ENCODE data around the gene CD58.
"Not testable (repeated sequence)": the region's sequence is repeated elsewhere in the genome, so short reads cannot be mapped to it uniquely, and the experiment has no call there.

Gene CD58

GRCh38 chr1:116570358-116571214 lies at the start of gene CD58:
TSS of gene CD58 (minus strand) at chr1:116571026. CDS start at chr1:116570972, 54 bp downstream.
- DNase-seq (ENCODE audit: low read depth): peak; percentile 23

GRCh38 chr1:116620392-116620791 lies 49.6 kb upstream of the CD58 start:
- DNase-seq (ENCODE audit: low read depth): not testable (repeated sequence)

- DNase-seq (ENCODE audit: low read depth): not testable (repeated sequence)
Measured at GRCh38 chr1:116619106-116619505, 48.3 kb upstream of the CD58 start.

- not testable (repeated sequence) for DNase-seq (ENCODE audit: low read depth)
Measured at GRCh38 chr1:116617808-116618207, 47.0 kb upstream of the CD58 start.

- not testable (repeated sequence) for DNase-seq (ENCODE audit: low read depth)
Measured at GRCh38 chr1:116613825-116614224, 43.0 kb upstream of the CD58 start.

- not testable (repeated sequence) for DNase-seq (ENCODE audit: low read depth)
Measured at GRCh38 chr1:116609801-116610371, 39.1 kb upstream of the CD58 start.

GRCh38 chr1:116608841-116609240 lies 38.0 kb upstream of the CD58 start:
- not testable (repeated sequence) for DNase-seq (ENCODE audit: low read depth)

- not testable (repeated sequence) for DNase-seq (ENCODE audit: low read depth)
Measured at GRCh38 chr1:116608151-116608550, 37.3 kb upstream of the CD58 start.

- DNase-seq (ENCODE audit: low read depth): not testable (repeated sequence)
Measured at GRCh38 chr1:116607463-116607862, 36.6 kb upstream of the CD58 start.

- not testable (repeated sequence) for DNase-seq (ENCODE audit: low read depth)
Measured at GRCh38 chr1:116606067-116606466, 35.2 kb upstream of the CD58 start.

GRCh38 chr1:116605315-116605714 lies 34.5 kb upstream of the CD58 start:
- DNase-seq (ENCODE audit: low read depth): no peak

- not testable (repeated sequence) for DNase-seq (ENCODE audit: low read depth)
Measured at GRCh38 chr1:116604408-116604807, 33.6 kb upstream of the CD58 start.

- not testable (repeated sequence) for DNase-seq (ENCODE audit: low read depth)
Measured at GRCh38 chr1:116603646-116604045, 32.8 kb upstream of the CD58 start.

- DNase-seq (ENCODE audit: low read depth): not testable (repeated sequence)
Measured at GRCh38 chr1:116599369-116599768, 28.5 kb upstream of the CD58 start.

GRCh38 chr1:116598420-116599036 lies 27.7 kb upstream of the CD58 start:
- not testable (repeated sequence) for DNase-seq (ENCODE audit: low read depth)

- DNase-seq (ENCODE audit: low read depth): not testable (repeated sequence)
Measured at GRCh38 chr1:116597388-116597787, 26.6 kb upstream of the CD58 start.

GRCh38 chr1:116596742-116597307 lies 26.0 kb upstream of the CD58 start:
- not testable (repeated sequence) for DNase-seq (ENCODE audit: low read depth)

GRCh38 chr1:116595946-116596741 lies 25.3 kb upstream of the CD58 start:
- DNase-seq (ENCODE audit: low read depth): not testable (repeated sequence)

- not testable (repeated sequence) for DNase-seq (ENCODE audit: low read depth)
Measured at GRCh38 chr1:116595065-116595840, 24.4 kb upstream of the CD58 start.

GRCh38 chr1:116593977-116594376 lies 23.2 kb upstream of the CD58 start:
- not testable (repeated sequence) for DNase-seq (ENCODE audit: low read depth)

- not testable (repeated sequence) for DNase-seq (ENCODE audit: low read depth)
Measured at GRCh38 chr1:116593401-116593800, 22.6 kb upstream of the CD58 start.
